OCI-M2 (cell line): ENCODE measurements around the gene PDLIM4.

Experiments used
- DNase-seq: peaks from one replicate; lab custom pipeline; 2025; ENCODE audit not compliant: unreplicated experiment; lab: John Stamatoyannopoulos, UW

Gene PDLIM4

GRCh38 chr5:132301344-132302271, 44.1 kb downstream of the PDLIM4 start:
- peak; percentile 29 for DNase-seq

- DNase-seq = no peak
Observed at GRCh38 chr5:132302413-132302812, 44.9 kb downstream of the PDLIM4 start.

- DNase-seq = no peak
Observed at GRCh38 chr5:132303589-132303988, 46.1 kb downstream of the PDLIM4 start.

- DNase-seq = no peak
Observed at GRCh38 chr5:132305420-132305819, 47.9 kb downstream of the PDLIM4 start.

GRCh38 chr5:132308701-132309100, 51.2 kb downstream of the PDLIM4 start:
- no peak for DNase-seq

- no peak for DNase-seq
Observed at GRCh38 chr5:132309679-132310078, 52.2 kb downstream of the PDLIM4 start.

GRCh38 chr5:132310141-132310834, 52.8 kb downstream of the PDLIM4 start:
- no peak for DNase-seq

GRCh38 chr5:132313366-132313765, 55.9 kb downstream of the PDLIM4 start:
- no peak for DNase-seq

GRCh38 chr5:132313961-132314432, 56.5 kb downstream of the PDLIM4 start:
- DNase-seq = no peak

- peak; percentile 61 for DNase-seq
Observed at GRCh38 chr5:132315529-132316067, 58.1 kb downstream of the PDLIM4 start.

- no peak for DNase-seq
Observed at GRCh38 chr5:132319975-132320374, 62.5 kb downstream of the PDLIM4 start.

- no peak for DNase-seq
Observed at GRCh38 chr5:132321109-132321721, 63.7 kb downstream of the PDLIM4 start.

- DNase-seq = no peak
Observed at GRCh38 chr5:132322266-132322665, 64.8 kb downstream of the PDLIM4 start.
